EL (cell line): ENCODE data around the gene MOB3A.
A peak's percentile ranks its signal among the peaks of the same experiment; 100 is the strongest.
"Not testable (repeated sequence)": the region's sequence is repeated elsewhere in the genome, so short reads cannot be mapped to it uniquely, and the experiment has no call there.

Experiments used
- DNase-seq: peaks from one replicate; pipeline ENCODE4 v3.0.0-alpha.2; 2016

MOB3A gene

GRCh38 chr19:2101417-2102335 lies 5.5 kb upstream of the MOB3A start:
- DNase-seq, result no peak

- DNase-seq, result no peak
Observed at GRCh38 chr19:2100719-2101061, 4.6 kb upstream of the MOB3A start.

- no peak for DNase-seq
Observed at GRCh38 chr19:2099937-2100718, 4.0 kb upstream of the MOB3A start.

GRCh38 chr19:2099054-2099501 lies 3.0 kb upstream of the MOB3A start:
- no peak for DNase-seq

- DNase-seq, result no peak
Observed at GRCh38 chr19:2097886-2098327, 1.8 kb upstream of the MOB3A start.

GRCh38 chr19:2097203-2097885 lies 1.2 kb upstream of the MOB3A start:
- DNase-seq, result no peak

DNA sequence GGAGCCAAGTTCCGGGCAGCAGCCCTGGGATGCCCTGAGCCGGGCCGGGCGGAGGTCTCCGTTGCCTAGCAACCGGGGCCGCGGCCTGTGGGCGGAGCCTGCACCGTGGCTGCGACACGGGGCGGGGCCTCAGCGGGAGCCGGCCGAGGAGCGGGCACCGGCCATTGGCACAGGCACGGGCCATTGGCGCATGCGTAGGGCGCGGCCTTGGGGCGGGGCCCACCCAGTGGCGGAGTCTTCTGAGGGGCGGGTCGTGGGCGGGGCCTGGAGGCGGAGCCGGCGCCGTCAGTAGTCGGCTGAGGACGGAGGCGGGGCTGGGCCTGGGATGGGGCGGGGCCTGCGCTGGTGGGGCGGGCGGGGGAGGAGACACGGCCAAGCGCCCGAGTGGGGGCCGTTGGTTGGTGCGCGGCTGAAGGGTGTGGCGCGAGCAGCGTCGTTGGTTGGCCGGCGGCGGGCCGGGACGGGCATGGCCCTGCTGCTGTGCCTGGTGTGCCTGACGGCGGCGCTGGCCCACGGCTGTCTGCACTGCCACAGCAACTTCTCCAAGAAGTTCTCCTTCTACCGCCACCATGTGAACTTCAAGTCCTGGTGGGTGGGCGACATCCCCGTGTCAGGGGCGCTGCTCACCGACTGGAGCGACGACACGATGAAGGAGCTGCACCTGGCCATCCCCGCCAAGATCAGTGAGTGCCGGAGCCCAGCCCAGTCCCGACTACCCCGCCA lies 515 bp upstream of the MOB3A start, which contains the start of gene IZUMO4:
IZUMO4 (plus strand) TSS at position 436 of the 723 bp plus-strand sequence; CDS start at position 467, 31 bp downstream.
- DNase-seq, result peak; percentile 96

- DNase-seq, result not testable (repeated sequence)
Observed at GRCh38 chr19:2091926-2092525, 4.1 kb downstream of the MOB3A start.

DNA sequence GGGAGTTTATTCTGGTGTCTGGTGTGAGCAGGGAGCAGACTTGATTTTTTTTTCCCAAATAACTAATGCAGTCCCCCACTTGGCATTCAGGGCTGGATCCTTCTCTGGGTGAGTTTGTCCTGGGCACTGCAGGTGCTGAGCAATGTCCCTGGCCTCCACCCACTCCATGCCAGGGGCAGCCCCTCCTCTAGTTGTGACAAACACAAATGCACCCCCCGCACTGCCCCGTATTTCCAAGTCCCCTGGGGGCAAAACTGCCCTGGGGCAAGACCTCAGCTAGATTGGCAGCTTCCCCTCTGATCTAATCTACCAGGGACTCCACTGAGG lies 6.4 kb downstream of the MOB3A start:
- DNase-seq, result no peak

- DNase-seq, result peak; percentile 68
Observed at GRCh38 chr19:2089001-2089711, 7.0 kb downstream of the MOB3A start.

DNA sequence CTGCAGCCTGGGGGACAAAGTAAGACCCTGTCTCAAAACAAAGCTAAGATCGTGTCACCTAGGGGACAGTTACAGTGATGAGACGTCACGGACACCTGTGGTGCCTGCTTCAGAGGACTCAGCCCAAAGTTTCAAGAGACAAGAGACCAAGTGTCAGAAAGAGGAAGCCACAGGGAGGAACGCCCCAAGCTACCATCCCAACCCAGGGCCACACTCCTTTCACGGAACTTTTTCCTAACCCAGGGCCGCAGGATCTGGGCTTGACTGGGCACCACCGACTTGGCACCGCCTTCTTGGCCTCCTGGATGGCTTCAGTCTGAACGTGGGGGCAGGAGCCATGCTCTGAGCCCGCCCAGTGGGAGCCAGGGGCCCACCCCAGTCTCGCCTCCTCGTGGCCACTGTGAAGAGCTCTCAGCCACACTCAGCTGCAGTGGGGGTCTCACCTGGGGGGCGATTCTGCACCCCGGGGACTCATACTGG lies 8.5 kb downstream of the MOB3A start:
- no peak for DNase-seq

DNA sequence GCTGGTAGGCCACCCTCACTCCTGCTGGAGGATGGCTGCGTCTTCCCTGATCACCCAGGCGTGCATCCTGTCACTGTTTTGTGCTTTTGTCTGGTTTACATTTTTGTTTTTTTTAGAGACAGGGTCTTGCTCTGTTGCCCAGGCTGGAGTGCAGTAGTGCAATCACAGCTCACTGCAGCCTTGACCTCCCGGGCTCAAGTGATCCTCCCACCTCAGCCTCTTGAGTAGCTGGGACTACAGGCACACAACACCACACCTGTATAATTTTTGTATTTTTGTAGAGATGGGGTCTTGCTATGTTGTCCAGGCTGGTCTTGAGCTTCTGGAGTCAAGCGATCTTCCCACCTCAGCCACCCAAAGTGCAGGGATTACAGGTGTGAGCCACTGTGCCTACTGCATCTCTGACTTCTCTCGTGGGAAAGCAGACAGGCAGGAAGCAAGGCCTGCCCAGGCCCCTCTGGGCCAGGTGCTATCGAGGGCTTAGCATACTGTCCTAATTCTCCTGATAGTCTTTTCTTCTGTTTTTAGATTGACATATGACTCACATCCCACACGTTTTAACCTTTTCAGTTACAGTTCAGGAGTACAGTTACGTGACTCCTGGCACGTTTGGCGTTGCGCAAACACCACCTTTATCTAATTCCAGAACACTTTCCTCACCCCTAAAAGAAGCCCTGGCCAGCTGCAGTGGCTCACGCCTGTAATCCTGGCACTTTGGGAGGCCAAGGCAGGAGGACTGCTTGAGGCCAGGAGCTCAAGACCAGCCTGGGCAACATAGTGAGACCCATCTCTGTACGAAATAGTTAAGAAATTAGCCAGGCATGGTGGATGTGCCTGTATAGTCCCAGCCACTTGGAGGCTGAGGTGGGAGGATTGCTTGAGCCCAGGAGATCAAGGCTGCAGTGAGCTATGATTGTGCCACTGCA lies 9.2 kb downstream of the MOB3A start:
- not testable (repeated sequence) for DNase-seq

DNA sequence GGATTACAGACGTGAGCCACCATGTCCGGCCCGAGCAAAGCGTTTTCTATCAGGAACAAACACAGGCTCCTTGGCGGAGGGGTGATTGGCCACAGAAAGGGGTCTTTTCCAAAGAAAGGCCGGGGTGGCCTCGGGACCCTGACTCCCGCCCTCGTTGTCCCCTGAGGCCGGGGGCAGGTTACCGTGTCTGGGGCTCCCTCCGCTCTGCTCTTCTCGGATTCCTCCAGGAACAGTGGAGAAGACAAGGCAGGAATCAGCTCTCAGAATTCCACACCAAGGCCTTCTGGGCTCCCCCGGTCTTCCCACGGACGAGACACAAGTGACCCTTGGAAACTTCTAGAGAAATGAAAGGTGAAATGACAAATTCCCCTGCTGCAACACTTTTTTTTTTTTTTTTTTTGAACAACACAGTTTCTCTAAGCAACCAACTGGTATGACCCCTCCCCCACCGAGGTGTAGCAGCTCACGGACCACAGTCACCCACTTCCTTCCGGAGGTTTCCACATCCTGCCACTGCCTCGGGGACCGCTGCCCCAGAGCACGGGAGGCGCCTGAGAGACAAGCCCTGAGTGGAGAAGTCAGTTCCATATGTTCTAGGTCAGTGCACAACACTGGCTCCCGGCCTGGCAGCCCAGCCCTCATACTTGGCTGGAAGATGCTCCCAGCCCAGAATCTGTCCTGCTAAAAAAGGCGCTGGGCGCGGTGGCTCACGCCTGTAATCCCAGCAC lies 11.0 kb downstream of the MOB3A start:
- peak; percentile 58 for DNase-seq

- DNase-seq, result no peak
Observed at GRCh38 chr19:2083174-2083854, 12.8 kb downstream of the MOB3A start.

DNA sequence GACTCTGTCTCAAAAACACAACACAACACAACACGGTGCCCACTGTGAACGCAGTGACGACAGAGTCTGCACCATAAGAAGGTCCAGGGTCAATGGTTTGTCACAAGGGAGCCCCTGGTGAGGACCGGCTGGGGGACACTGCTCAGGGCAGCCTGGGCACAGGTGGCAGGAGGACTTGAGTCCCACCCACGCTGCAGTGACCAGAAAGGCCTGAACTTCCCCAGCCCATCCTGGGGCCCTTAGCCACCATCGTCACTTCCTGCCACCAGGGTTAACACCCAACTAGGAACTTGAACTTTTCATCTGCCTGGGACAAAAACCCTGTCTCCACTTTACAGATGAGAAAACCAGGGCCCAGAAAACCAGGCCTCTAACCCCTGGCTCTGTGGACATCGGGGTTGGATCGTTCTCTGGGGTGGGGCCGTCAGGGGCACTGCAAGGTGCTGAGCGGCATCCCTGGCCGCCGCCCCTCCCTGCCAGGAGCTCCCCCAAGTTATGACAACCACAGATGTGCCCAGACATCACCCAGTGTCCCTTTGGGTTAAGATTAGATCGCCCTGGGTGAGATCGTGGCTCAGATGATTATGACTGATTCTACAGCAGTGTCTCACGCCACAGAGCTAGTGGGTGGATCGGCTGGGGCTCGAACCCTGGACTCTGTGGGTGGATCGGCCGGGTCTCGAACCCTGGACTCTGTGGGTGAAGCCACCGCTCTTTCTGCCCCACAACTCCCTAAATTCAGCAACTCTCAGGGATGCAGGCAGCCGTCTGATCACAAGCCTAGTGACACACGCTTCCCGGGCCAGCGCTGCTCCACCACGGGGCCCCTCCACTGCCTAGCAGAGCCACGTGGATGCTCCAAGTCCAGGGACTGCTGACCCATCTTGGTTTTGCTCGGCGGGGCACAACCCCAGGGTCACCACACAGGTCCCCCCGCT lies 14.0 kb downstream of the MOB3A start:
- DNase-seq, result no peak

DNA sequence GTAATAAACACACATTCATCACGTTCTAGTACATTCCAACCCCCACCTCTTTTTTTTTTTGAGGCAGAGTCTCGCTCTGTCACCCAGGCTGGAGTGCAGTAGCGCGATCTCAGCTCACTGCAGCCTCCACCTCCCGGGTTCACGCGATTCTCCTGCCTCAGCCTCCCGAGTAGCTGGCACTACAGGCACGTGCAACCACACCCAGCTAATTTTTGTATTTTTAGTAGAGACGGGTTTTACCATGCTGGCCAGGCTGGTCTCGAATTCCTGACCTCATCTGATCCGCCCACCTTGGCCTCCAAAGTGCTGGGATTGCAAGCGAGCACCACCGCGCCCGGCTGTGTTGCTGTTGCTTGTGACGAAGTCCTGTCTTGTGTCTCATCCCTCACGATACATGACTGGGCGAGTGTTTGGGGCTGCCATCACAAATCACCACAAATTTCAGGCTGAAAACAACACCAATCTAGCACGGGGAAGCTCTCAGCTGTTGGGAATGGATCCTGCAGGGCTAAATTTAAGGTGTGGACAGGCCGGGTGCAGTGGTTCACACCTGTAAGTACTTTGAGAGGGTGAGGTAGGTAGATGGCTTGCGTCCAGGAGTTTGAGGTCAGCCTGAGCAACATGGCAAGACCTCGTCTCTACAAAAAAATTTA lies 15.7 kb downstream of the MOB3A start:
- DNase-seq, result no peak

GRCh38 chr19:2079865-2080301 lies 16.2 kb downstream of the MOB3A start:
- DNase-seq, result no peak
